HG02973 (cell line): ENCODE data around the gene MYH14.

Source experiments
- ATAC-seq: cut with Tn5 transposase; IDR thresholded peaks from one replicate; pipeline ENCODE4 v1.9.1; 2021; ENCODE audit warnings: moderate library complexity; ENCODE audit not compliant: unreplicated experiment

The MYH14 gene

DNA sequence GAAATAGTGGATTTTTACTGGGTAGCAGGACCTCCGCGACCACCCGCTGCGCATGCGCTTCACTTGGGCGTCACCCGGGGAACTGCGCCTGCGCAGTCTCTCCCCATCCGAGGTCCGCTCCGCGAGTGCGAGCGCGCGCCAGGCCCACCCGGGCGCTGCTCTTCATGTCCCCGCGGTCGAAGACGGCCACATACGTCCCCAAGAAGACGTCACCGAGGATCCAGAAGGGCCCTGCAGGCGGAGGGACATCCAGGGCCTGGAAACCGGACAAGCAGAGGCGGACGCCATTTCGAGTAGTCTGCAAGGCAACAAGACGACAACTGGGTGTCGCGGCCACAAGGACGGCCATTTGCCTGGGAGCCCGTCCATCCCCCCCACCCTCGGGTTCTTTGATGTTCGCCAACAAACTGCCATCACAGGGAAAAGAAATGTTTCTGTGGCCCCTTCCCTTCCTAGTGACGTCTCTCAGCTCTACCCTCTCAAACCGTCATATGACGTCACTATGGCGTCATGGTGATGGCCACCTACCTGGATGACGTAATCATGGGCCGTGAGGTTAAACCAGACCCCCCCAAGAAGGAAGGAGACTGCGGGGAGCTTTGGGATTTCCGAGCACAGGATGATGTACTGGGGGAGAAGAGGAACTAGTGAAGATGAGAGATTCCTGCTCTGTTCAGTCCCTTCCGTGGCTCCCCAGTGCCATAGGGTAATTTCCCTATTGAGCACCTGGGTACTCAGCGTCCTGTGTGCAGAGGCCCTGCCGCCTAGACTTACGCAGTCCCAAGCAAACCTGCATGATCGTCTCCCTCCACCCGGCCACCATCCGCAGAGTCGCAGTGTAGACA, 155.3 kb downstream of the MYH14 start:
- ATAC-seq = no peak

DNA sequence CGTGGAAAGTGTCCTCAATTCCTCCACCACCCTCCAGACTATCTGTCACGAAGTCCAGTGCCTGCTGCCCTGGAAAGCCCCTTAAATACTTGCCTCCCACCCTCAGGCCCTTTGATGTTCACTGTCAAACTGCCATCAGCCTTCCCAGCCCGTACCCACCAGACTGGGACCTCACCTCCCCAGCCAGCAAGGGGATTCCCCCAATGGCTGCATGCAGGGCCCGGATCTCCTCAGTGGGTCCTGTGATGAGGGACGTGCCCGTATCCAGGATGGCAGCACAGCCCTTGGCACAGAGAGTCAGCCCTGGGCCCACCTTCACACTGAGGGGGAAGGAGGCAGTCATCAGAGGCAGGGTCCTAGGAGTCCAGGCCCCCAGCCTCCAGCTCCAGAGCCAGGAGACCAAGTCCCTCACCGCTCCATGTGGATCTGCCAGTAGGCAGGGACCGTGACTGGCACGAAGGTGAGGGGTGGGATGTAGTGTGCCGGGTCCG, 156.0 kb downstream of the MYH14 start:
- ATAC-seq = no peak
